Mesenchymal stem cell (in vitro differentiated cells and primary cell): ENCODE results near the gene CCNG1.
"Not testable (repeated sequence)": the region's sequence is repeated elsewhere in the genome, so short reads cannot be mapped to it uniquely, and the experiment has no call there.

Experiments used
- DNase-seq: peaks from one replicate; pipeline ENCODE4 v3.0.0-alpha.2; 2013
- H2AFZ ChIP-seq: one replicate; pipeline ENCODE4 v1.6.1; 2013; ENCODE audit warnings: low read depth, mild to moderate bottlenecking, control low read depth, inconsistent platforms, low read length, moderate library complexity
- H2AK5ac ChIP-seq: 2 replicates; pipeline ENCODE4 v1.6.1; 2013; ENCODE audit warnings: low read length, moderate library complexity, mild to moderate bottlenecking, inconsistent platforms; ENCODE audit not compliant: severe bottlenecking
- H2BK120ac ChIP-seq: one replicate; pipeline ENCODE4 v1.6.1; 2013; ENCODE audit warnings: low read depth, mild to moderate bottlenecking, inconsistent platforms, low read length, moderate library complexity
- H2BK12ac ChIP-seq, 2 experiments: one replicate each; pipeline ENCODE4 v1.6.1; 2013; ENCODE audit warnings: inconsistent platforms in 2 of 2, low read length in 2 of 2, mild to moderate bottlenecking in 2 of 2, moderate library complexity in 2 of 2, control low read depth in 1 of 2
- H2BK15ac ChIP-seq: one replicate; pipeline ENCODE4 v1.6.1; 2013; ENCODE audit warnings: mild to moderate bottlenecking, low read depth, inconsistent platforms; ENCODE audit not compliant: poor library complexity, severe bottlenecking
- H2BK5ac ChIP-seq: 2 replicates; pipeline ENCODE4 v1.6.1; 2013; ENCODE audit warnings: low read depth, mild to moderate bottlenecking, low read length, control low read depth, inconsistent platforms; ENCODE audit not compliant: poor library complexity, severe bottlenecking
- H3K14ac ChIP-seq, 2 experiments: one replicate each; pipeline ENCODE4 v1.6.1; 2013; ENCODE audit warnings: inconsistent platforms in 2 of 2, low read length in 2 of 2, control low read depth in 1 of 2, mild to moderate bottlenecking in 1 of 2, moderate library complexity in 1 of 2
- H3K18ac ChIP-seq, 2 experiments: one replicate each; pipeline ENCODE4 v1.6.1; 2013; ENCODE audit warnings: inconsistent platforms in 2 of 2, low read length in 2 of 2, control low read depth in 1 of 2, low read depth in 1 of 2, mild to moderate bottlenecking in 1 of 2
- H3K23ac ChIP-seq, 2 experiments: one replicate each; pipeline ENCODE4 v1.6.1; 2013; ENCODE audit warnings: inconsistent platforms in 2 of 2, low read length in 2 of 2, mild to moderate bottlenecking in 2 of 2, moderate library complexity in 2 of 2, control low read depth in 1 of 2
- H3K27ac ChIP-seq: 2 replicates; pipeline ENCODE4 v1.5.1; 2013; ENCODE audit warnings: mild to moderate bottlenecking, moderate library complexity, low read length, control low read depth, inconsistent platforms; ENCODE audit not compliant: poor library complexity, severe bottlenecking
- H3K27me3 ChIP-seq, 2 experiments: 2 replicates each; pipeline versions ENCODE4 v1.6.1 to v1.7.0; 2013; ENCODE audit warnings: low read length in 2 of 2, mild to moderate bottlenecking in 2 of 2, moderate library complexity in 2 of 2, control low read depth in 1 of 2, inconsistent platforms in 1 of 2; ENCODE audit not compliant: control insufficient read depth in 1 of 2, insufficient read depth in 1 of 2
- H3K36me3 ChIP-seq, 2 experiments: 2 replicates each; pipeline versions ENCODE4 v1.6.1 to v1.7.0; 2013; ENCODE audit warnings: low read length in 2 of 2, control low read depth in 1 of 2, inconsistent platforms in 1 of 2, low read depth in 1 of 2, mild to moderate bottlenecking in 1 of 2; ENCODE audit not compliant: insufficient read depth in 2 of 2, control insufficient read depth in 1 of 2
- H3K4ac ChIP-seq, 2 experiments: one replicate each; pipeline ENCODE4 v1.6.1; 2013; ENCODE audit warnings: inconsistent platforms in 2 of 2, low read length in 2 of 2, mild to moderate bottlenecking in 2 of 2, moderate library complexity in 2 of 2, control low read depth in 1 of 2, low read depth in 1 of 2
- H3K4me1 ChIP-seq: 2 replicates; pipeline ENCODE4 v1.6.1; 2013; ENCODE audit warnings: low read depth, low read length, control low read depth; ENCODE audit not compliant: control insufficient read depth, insufficient read depth
- H3K4me2 ChIP-seq: 2 replicates; pipeline ENCODE4 v1.6.1; 2013; ENCODE audit warnings: low read length, mild to moderate bottlenecking, inconsistent platforms; ENCODE audit not compliant: poor library complexity, severe bottlenecking
- H3K4me3 ChIP-seq, 2 experiments: 2 replicates each; pipeline versions ENCODE4 v1.5.1 to v1.7.0; 2013; ENCODE audit warnings: low read length in 2 of 2, mild to moderate bottlenecking in 2 of 2, control low read depth in 1 of 2, low read depth in 1 of 2; ENCODE audit not compliant: insufficient read depth in 1 of 2
- H3K79me1 ChIP-seq: replicated peaks from 2 replicates; pipeline ENCODE4 v1.6.1; 2013; ENCODE audit warnings: mild to moderate bottlenecking, control low read depth, low read length, inconsistent platforms; ENCODE audit not compliant: poor library complexity, severe bottlenecking
- H3K9ac ChIP-seq: 2 replicates; pipeline ENCODE4 v1.7.0; 2013; ENCODE audit warnings: mild to moderate bottlenecking, low read length, moderate library complexity
- H3K9me3 ChIP-seq: 2 replicates; pipeline ENCODE4 v1.7.0; 2013; ENCODE audit warnings: mild to moderate bottlenecking, low read length; ENCODE audit not compliant: control insufficient read depth
- H4K8ac ChIP-seq: one replicate; pipeline ENCODE4 v1.6.1; 2013; ENCODE audit warnings: inconsistent platforms, mild to moderate bottlenecking, low read length, moderate library complexity
- H4K91ac ChIP-seq: one replicate; pipeline ENCODE4 v1.6.1; 2013; ENCODE audit warnings: mild to moderate bottlenecking, low read length, inconsistent platforms
- WGBS: methylation state at CpG from one replicate; pipeline ENCODE4 v1.1.7; 2013; ENCODE audit warnings: mixed read lengths; 5-methylcytosine and 5-hydroxymethylcytosine counted together

Gene CCNG1

DNA sequence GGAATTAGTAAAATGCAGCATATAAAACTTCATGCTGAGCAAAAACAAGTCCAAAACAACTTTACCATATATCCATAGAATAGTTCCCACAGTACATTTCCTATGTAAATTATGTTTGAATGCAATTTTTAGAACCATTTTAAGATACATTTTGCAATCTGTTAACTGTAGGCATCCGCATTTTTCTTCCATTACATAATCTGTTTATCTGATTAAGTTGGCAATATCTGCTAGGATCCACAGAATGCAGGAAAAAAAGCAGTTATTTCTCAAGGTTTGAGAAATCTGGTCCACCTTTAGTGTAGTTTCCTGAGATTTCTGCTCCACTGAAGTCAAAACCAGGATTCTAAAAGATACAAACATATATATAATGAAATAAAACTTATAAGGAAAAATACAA lies 16.3 kb downstream of the CCNG1 start:
- no peak overlapping the region for H2BK15ac ChIP-seq
- H3K9ac ChIP-seq: no peak overlapping the region
- WGBS: no CpG with 5 or more reads among the region's 1 CpG
- H3K23ac ChIP-seq: no peak overlapping the region
- no peak overlapping the region for H2AFZ ChIP-seq
- no peak overlapping the region for H4K8ac ChIP-seq
- H2AK5ac ChIP-seq: no peak overlapping the region
- H4K91ac ChIP-seq: no peak overlapping the region
- peak; percentile 37 for DNase-seq
- H3K4ac ChIP-seq: no peak overlapping the region
- H2BK120ac ChIP-seq: no peak overlapping the region
- peaks cover 3% of the 10 kb centered on the region for H3K4me1 ChIP-seq
- no peak overlapping the region for H3K4me3 ChIP-seq
- H2BK5ac ChIP-seq: no peak overlapping the region
- no peaks in the 10 kb centered on the region for H3K9me3 ChIP-seq
- H3K27me3 ChIP-seq: no peaks in the 10 kb centered on the region
- H3K36me3 ChIP-seq: peaks cover 7 to 60% of the 10 kb centered on the region in 2 experiments
- H2BK12ac ChIP-seq: no peak overlapping the region
- no peak overlapping the region for H3K4me2 ChIP-seq
- H3K18ac ChIP-seq: no peak overlapping the region
- H3K27ac ChIP-seq: no peak overlapping the region
- H3K79me1 ChIP-seq: no peaks in the 10 kb centered on the region
- no peak overlapping the region for H3K14ac ChIP-seq

DNA sequence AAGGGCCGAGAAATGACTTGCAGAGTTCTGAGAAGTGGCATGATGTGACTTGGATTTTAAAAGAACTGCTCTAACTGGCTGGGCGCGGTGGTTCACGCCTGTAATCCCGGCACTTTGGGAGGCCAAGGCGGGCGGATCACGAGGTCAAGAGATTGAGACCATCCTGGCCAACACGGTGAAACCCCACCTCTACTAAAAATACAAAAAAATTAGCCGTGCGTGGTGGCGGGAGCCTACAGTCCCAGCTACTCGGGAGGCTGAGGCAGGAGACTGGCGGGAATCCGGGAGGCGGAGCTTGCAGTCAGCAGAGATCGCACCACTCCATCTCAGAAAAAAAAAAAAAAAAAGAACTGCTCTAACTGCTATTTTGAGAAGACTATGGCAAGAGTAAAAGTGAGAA lies 18.0 kb downstream of the CCNG1 start:
- H3K14ac ChIP-seq, H2BK12ac ChIP-seq, H3K27me3 ChIP-seq, H2BK120ac ChIP-seq, H2BK5ac ChIP-seq, H3K23ac ChIP-seq, H4K91ac ChIP-seq, H3K9ac ChIP-seq, H3K4me3 ChIP-seq, H3K18ac ChIP-seq, H4K8ac ChIP-seq, H2AK5ac ChIP-seq, H3K4me2 ChIP-seq, DNase-seq, H2BK15ac ChIP-seq, H3K79me1 ChIP-seq, H3K4me1 ChIP-seq, H2AFZ ChIP-seq, H3K9me3 ChIP-seq, H3K4ac ChIP-seq, H3K27ac ChIP-seq: not testable (repeated sequence)
- 100% methylated on average over 9 of the region's 17 CpGs for WGBS
- H3K36me3 ChIP-seq: peaks cover 7 to 43% of the 10 kb centered on the region in 2 experiments

GRCh38 chr5:163456029-163456589 lies 18.7 kb downstream of the CCNG1 start:
- H2AK5ac ChIP-seq: no peak overlapping the region
- no peaks in the 10 kb centered on the region for H3K79me1 ChIP-seq
- no peak overlapping the region for H3K23ac ChIP-seq
- no peak overlapping the region for H2BK5ac ChIP-seq
- no peak overlapping the region for H4K8ac ChIP-seq
- no CpG with 5 or more reads among the region's 2 CpGs for WGBS
- no peak overlapping the region for H3K4me2 ChIP-seq
- H3K36me3 ChIP-seq: peaks cover 7 to 36% of the 10 kb centered on the region in 2 experiments
- no peak overlapping the region for H3K9ac ChIP-seq
- no peak overlapping the region for H2BK15ac ChIP-seq
- no peak overlapping the region for H3K14ac ChIP-seq
- no peak overlapping the region for H4K91ac ChIP-seq
- no peak overlapping the region for H2AFZ ChIP-seq
- H3K27ac ChIP-seq: no peak overlapping the region
- H3K4ac ChIP-seq: no peak overlapping the region
- no peak overlapping the region for H3K18ac ChIP-seq
- H2BK120ac ChIP-seq: no peak overlapping the region
- no peaks in the 10 kb centered on the region for H3K9me3 ChIP-seq
- DNase-seq: no peak
- peaks cover 3% of the 10 kb centered on the region for H3K4me1 ChIP-seq
- H2BK12ac ChIP-seq: no peak overlapping the region
- H3K27me3 ChIP-seq: no peaks in the 10 kb centered on the region
- H3K4me3 ChIP-seq: no peak overlapping the region

DNA sequence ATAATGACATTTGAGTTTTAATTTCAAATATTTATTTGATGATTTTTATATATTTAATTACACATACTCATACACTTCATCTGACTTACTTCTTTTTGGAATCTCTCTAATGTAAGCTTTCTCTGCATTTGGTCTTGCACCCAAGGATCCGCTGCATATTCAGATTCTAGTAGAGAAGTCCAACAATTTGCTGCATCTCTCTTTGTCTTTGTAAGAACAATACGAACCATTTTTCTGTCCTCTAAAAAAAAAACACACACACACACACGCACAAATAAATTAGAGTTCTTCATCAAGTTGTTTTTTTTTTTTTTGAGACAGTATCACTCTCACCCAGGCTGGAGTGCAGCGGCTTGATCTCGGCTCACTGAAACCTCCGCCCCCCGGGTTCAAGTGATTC lies 19.4 kb downstream of the CCNG1 start:
- no peak for DNase-seq
- no peak overlapping the region for H2BK120ac ChIP-seq
- no peak overlapping the region for H3K27ac ChIP-seq
- H3K27me3 ChIP-seq: no peaks in the 10 kb centered on the region
- H2BK15ac ChIP-seq: no peak overlapping the region
- no peak overlapping the region for H2AK5ac ChIP-seq
- H3K4me2 ChIP-seq: no peak overlapping the region
- no peak overlapping the region for H2AFZ ChIP-seq
- H4K8ac ChIP-seq: no peak overlapping the region
- peaks cover 5% of the 10 kb centered on the region for H3K4me1 ChIP-seq
- H2BK5ac ChIP-seq: no peak overlapping the region
- no peak overlapping the region for H3K18ac ChIP-seq
- H3K79me1 ChIP-seq: no peaks in the 10 kb centered on the region
- no peak overlapping the region for H4K91ac ChIP-seq
- H3K14ac ChIP-seq: no peak overlapping the region
- no peak overlapping the region for H3K23ac ChIP-seq
- H3K4ac ChIP-seq: no peak overlapping the region
- H3K4me3 ChIP-seq: no peak overlapping the region
- no peaks in the 10 kb centered on the region for H3K9me3 ChIP-seq
- peaks cover 3 to 30% of the 10 kb centered on the region in 2 experiments for H3K36me3 ChIP-seq
- no peak overlapping the region for H3K9ac ChIP-seq
- WGBS: over 99% methylated on average over 7 of the region's 7 CpGs
- no peak overlapping the region for H2BK12ac ChIP-seq
